ENCODE results near the gene SH2D2A.
"Not testable (repeated sequence)": the region's sequence is repeated elsewhere in the genome, so short reads cannot be mapped to it uniquely, and the experiment has no call there.

The SH2D2A gene

DNA sequence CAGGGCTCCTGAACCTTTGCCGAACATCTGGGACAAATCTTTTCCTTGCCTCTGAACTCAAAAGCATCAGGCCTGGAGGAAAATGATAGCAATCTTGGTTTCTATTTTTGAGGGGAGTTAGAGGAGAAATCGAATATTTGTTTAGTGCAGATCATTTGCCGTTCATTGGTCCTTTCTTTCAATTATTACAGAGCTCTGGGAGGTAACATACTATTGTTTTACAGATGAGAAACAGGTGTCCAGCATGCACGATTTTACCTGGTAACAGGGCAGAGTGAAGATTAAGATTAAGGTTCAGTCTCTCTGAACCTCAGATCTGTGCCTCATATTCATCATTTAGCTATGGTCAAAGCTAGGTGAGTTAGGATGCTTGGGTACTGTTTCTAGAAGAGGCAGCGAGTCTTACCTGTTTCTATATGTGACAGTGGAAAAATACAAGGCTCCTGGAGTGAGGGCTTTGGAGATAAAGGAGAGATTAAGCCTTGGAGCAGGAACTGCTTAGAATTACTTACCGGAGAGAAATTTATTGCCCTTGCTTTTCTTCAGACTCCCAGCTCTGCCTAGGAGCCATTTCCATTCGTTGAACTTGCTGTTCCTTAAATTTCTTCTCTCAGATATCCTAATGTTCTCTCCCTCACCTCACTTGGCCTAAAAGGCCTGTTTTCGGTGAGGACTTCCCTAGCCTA lies 47.9 kb downstream of the SH2D2A start:
- DNase-seq (ENCODE audit: low read depth) = no peak

DNA sequence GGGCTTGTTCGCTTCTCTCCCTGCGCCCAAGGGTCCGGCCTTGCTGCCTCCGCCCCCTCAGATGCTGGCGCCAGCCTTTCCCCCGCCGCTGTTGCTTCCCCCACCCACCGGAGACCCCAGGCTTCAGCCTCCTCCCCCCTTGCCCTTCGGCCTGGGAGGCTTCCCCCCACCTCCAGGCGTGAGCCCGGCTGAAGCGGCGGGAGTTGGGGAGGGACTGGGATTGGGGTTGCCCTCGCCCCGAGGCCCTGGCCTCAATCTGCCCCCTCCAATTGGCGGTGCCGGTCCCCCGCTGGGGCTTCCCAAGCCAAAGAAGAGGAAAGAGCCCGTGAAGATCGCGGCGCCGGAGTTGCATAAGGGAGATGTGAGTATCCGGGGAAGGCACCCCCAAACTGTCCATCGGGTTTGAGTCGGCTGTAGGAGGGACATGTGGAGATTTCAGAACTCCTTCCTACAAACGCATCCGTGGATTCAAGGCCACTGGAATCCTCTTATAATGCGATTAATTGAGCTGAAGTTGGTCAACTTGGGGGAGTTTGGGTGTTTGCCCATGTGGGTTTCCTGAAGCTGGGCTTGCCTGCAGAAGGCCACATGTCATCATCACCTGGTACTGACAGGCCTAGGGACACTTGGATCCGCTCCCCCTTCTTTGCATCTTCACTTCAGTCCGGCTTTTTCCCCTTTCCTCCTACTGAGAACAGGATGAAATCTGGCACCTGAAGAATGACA lies 48.6 kb downstream of the SH2D2A start:
- DNase-seq (ENCODE audit: low read depth) = peak; percentile 45

DNA sequence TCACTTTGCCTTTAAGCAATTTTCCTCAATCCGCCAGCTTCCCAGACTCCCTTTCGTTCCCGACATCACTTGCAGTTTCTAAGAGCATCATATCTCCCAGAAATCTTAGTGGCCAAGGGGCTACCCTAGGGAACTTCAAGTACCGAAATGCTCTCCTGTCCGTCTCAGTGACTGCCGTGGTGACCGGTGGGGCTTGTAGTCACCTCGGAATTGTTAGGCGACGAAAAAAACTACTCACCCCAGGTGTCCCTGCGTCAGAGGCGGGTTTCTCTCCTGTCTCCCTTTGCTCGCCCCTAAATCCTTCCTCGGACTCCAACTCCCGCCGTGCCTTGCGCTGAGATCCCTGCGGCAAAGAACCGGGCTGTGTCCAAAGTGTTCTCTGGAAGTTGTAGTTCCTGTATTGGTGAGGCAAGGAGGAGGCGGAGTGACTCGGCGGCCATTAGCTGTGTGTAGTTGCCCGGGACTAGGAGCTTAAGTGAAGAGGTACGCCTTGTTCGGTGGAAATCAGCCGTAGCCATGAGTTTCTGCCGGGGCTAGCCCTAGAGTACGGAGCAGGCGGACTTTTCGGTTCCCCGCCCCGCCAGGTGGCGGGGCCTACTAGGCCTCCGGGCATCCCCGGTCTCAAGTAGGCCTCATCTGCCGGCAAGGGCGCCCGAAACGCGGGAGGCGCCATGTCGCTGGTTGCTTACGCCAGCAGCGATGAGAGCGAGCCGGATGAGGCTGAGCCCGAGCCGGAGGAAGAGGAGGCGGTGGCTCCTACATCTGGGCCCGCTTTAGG lies 49.4 kb downstream of the SH2D2A start, which contains the start of gene PRCC:
Gene PRCC, plus strand, starts transcription at position 435 of the 778 bp plus-strand sequence. Its CDS starts 237 bp downstream, at position 672.
- DNase-seq (ENCODE audit: low read depth) = peak; percentile 100

DNA sequence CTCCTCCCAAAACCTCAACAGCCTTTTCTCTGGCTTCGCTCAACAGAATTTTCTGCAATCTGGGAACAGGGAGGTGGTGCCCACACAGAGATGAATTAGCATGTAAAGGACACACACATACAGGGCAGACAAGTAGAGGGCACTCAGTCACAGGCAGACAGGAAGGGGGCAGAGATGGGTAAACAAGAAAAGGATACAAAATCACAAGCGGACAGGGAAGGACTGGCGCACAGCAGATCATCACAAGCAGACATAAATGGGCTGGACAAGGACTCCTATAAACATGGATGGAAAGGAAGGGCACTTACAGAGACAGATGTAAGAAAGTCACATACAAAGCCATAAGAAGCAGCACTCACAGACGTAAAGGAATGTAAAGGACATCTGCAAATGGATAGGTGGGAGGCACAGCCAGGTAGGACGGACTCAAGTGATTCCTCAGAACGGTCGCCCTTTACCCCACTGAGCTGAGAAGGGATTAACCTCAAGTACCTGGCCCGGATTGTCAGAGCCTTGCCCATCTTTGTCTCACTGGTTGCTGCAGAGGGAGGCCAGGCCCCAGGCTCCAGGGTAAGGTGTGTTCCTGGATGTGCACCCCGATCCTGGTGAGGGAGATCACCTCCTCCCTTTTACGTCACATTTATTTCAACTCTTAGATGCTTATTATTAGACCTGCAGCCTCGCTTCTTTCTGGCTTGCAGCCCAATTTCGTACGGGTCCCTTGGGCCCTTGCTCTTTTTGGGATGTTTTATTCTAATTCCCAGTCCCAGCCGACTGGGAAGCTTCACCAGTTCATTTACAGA lies 50.1 kb downstream of the SH2D2A start:
- peak; percentile 20 for DNase-seq (ENCODE audit: low read depth)

DNA sequence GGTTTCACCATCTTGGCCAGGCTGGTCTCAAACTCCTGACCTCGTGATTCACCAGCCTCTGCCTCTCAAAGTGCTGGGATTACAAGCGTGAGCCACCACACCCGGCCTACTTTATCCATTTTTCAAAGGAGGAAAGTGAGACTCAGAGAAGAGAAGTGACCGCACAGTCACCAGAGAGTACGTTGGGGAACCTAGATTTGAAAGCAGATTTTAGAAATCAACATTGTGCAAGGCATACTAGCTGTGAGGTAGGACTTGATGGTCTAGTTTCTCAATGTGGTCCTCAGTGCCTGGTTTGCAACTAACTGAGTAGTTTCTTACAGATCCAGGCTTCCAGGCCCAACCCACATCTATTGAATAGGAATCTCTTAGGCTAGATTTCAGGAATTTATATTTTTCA lies 51.0 kb downstream of the SH2D2A start:
- no peak for DNase-seq (ENCODE audit: low read depth)

GRCh38 chr1:156765136-156765535 lies 51.5 kb downstream of the SH2D2A start:
- not testable (repeated sequence) for DNase-seq (ENCODE audit: low read depth)

GRCh38 chr1:156760796-156761104 lies 55.9 kb downstream of the SH2D2A start:
- no peak for DNase-seq (ENCODE audit: low read depth)

GRCh38 chr1:156760092-156760795 lies 56.4 kb downstream of the SH2D2A start:
- DNase-seq (ENCODE audit: low read depth) = no peak

- DNase-seq (ENCODE audit: low read depth) = not testable (repeated sequence)
Measured at GRCh38 chr1:156757572-156758253, 58.9 kb downstream of the SH2D2A start.

- no peak for DNase-seq (ENCODE audit: low read depth)
Measured at GRCh38 chr1:156756355-156756754, 60.3 kb downstream of the SH2D2A start.
